Measurements from ENCODE around the gene ANXA8.

GRCh38 chr10:47423476-47423875, 60.4 kb downstream of the ANXA8 start:
- TF ChIP-seq, protein P1, sequence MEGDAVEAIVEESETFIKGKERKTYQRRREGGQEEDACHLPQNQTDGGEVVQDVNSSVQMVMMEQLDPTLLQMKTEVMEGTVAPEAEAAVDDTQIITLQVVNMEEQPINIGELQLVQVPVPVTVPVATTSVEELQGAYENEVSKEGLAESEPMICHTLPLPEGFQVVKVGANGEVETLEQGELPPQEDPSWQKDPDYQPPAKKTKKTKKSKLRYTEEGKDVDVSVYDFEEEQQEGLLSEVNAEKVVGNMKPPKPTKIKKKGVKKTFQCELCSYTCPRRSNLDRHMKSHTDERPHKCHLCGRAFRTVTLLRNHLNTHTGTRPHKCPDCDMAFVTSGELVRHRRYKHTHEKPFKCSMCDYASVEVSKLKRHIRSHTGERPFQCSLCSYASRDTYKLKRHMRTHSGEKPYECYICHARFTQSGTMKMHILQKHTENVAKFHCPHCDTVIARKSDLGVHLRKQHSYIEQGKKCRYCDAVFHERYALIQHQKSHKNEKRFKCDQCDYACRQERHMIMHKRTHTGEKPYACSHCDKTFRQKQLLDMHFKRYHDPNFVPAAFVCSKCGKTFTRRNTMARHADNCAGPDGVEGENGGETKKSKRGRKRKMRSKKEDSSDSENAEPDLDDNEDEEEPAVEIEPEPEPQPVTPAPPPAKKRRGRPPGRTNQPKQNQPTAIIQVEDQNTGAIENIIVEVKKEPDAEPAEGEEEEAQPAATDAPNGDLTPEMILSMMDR (IDR thresholded peaks at IDR 0.05; ENCODE audit: extremely low read depth in 1 of 2, insufficient read depth in 1 of 2, low read depth in 1 of 2, low read length in 2 of 2): no peak
- TF ChIP-seq, protein P2, sequence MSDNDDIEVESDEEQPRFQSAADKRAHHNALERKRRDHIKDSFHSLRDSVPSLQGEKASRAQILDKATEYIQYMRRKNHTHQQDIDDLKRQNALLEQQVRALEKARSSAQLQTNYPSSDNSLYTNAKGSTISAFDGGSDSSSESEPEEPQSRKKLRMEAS (IDR thresholded peaks at IDR 0.05; ENCODE audit: insufficient read depth, insufficient read length): no peak
- TF ChIP-seq FOS (IDR thresholded peaks at IDR 0.05; ENCODE audit: borderline replicate concordance, insufficient read depth, low read length): no peak

Measured in endothelial cell of umbilical vein (primary cell).